ENCODE measurements around the gene MEGF6. TPM values are rescaled to one million over a fixed set of nuclear protein-coding genes. Genes with fewer than 3 reads are reported as not detected.

MEGF6 gene
- total RNA-seq, 1 donor from 2014 or later = 209 TPM

DNA sequence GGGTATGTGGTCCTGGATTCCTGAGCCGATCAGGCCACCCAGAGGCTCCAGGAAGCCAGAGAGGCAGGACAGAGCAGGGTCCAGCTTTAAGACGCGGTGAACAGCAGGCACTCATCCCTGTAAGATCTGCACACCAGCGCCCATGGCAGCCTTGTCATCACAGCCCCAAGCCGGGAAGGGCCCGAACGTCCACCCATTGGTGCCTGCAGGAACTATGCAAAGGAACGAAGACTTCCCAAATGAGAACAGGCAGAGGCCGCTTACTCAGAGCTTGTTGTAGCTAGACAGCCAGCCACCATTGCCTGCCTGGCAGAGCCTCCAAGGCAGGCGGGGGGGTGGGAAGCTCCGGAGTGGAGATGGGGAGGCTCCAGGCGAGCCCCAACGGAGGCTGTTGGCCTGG is 169.0 kb downstream of the MEGF6 start:
- Mint-ChIP-seq H3K4me3 (no peak overlapping the region), H3K4me1 (peaks cover 14% of the 10 kb centered on the region), H3K9me3 (peaks cover 7% of the 10 kb centered on the region), H3K36me3 (no peaks in the 10 kb centered on the region), H3K27ac (no peak overlapping the region), H3K27me3 (ENCODE audit: low read depth) (peaks cover 45% of the 10 kb centered on the region)
- DNase-seq (ENCODE audit: low spot score in 2 of 2, unreplicated experiment in 2 of 2) = no peak
- TF ChIP-seq, protein P1, sequence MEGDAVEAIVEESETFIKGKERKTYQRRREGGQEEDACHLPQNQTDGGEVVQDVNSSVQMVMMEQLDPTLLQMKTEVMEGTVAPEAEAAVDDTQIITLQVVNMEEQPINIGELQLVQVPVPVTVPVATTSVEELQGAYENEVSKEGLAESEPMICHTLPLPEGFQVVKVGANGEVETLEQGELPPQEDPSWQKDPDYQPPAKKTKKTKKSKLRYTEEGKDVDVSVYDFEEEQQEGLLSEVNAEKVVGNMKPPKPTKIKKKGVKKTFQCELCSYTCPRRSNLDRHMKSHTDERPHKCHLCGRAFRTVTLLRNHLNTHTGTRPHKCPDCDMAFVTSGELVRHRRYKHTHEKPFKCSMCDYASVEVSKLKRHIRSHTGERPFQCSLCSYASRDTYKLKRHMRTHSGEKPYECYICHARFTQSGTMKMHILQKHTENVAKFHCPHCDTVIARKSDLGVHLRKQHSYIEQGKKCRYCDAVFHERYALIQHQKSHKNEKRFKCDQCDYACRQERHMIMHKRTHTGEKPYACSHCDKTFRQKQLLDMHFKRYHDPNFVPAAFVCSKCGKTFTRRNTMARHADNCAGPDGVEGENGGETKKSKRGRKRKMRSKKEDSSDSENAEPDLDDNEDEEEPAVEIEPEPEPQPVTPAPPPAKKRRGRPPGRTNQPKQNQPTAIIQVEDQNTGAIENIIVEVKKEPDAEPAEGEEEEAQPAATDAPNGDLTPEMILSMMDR (IDR thresholded peaks at IDR 0.05; ENCODE audit: unreplicated experiment) = no peak

DNA sequence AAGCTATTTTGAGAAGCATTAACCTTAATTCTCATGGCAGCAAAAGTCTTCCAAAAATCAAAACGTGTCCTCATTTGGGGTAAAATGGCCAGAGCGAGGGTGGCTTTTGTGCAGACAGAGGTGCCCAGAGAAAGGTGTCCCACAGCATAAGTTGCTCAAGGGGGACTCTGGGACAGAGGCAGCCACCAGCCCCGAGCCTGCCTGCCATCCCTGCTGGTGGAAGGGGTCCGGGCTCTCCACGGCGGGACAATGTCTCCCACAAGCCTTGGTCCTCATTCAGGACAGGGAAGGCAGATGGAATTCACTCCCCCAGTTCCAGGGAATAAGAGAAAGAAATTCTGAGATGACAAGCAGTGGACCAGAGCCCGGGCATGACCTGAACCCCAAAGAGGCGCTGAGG is 169.4 kb downstream of the MEGF6 start:
- Mint-ChIP-seq H3K27me3 (ENCODE audit: low read depth) (peaks cover 46% of the 10 kb centered on the region), H3K27ac (no peak overlapping the region), H3K4me1 (peaks cover 14% of the 10 kb centered on the region), H3K9me3 (peaks cover 2% of the 10 kb centered on the region), H3K4me3 (no peak overlapping the region), H3K36me3 (no peaks in the 10 kb centered on the region)
- TF ChIP-seq, protein P1 (IDR thresholded peaks at IDR 0.05; ENCODE audit: unreplicated experiment) = no peak
- DNase-seq (ENCODE audit: low spot score in 2 of 2, unreplicated experiment in 2 of 2) = no peak

DNA sequence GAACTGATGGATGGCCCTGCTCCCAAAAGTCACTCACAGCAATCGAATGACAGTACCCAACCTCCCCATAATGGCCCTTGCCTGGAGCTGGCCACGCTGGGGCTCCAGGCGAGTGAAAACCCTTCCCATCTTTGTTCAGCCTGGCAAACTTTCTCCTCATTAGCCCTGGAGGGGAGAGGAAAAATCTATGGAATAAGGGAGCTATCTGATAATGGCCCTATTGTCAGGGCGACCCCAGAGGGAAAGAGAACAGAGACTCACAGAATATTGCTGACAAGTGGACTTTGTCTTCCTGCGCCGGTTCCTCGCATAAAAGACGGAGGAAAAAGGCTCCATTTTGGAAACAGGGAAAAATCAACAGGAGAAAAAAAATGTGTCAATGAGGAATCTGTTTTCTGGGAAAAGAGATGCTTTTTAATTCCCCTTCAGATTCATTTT is 169.9 kb downstream of the MEGF6 start:
- Mint-ChIP-seq H3K27ac (no peak overlapping the region), H3K36me3 (no peaks in the 10 kb centered on the region), H3K4me1 (peaks cover 14% of the 10 kb centered on the region), H3K9me3 (no peaks in the 10 kb centered on the region), H3K27me3 (ENCODE audit: low read depth) (peaks cover 46% of the 10 kb centered on the region), H3K4me3 (no peak overlapping the region)
- TF ChIP-seq, protein P1 (IDR thresholded peaks at IDR 0.05; ENCODE audit: unreplicated experiment) = no peak
- DNase-seq (ENCODE audit: low spot score in 2 of 2, unreplicated experiment in 2 of 2) = no peak

DNA sequence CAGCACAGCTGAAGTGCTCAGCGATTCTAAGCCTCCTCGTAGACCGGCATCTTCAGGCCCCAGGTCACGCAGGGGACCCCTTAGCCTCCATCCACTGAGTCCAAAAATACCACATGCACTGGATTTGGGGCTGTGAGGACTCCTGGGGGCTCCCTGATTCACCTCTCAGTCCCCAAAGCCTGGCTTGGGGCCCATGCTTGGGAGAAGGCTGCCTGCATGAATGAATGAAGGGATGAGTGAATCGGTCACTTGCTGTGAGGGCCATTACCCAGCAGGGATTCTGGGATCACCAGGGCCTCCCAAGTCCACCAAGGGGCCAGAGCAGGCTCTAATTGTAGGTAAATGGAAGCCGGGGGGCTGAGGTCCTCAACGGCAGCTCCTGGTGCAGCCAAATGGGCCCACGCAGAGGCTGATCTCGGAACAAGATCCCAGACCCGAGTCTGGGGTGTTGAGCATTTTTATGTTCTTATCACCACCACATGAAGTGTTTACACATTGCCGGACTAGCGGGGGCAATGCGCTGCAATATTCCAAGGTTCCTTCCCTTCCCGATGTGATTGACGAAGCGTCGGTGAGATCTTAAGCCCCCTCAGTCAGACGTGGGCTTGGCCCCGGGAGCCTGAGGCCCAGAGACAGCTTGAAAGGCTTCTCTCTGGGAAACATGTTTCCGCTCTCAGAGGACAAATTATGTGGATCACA is 170.4 kb downstream of the MEGF6 start:
- TF ChIP-seq, protein P1 (IDR thresholded peaks at IDR 0.05; ENCODE audit: unreplicated experiment) = no peak
- H3K27me3 Mint-ChIP-seq (ENCODE audit: low read depth) = peaks cover 51% of the 10 kb centered on the region
- H3K36me3 Mint-ChIP-seq = no peaks in the 10 kb centered on the region
- no peak for DNase-seq (ENCODE audit: low spot score in 2 of 2, unreplicated experiment in 2 of 2)
- peaks cover 14% of the 10 kb centered on the region for H3K4me1 Mint-ChIP-seq
- H3K4me3 Mint-ChIP-seq = no peak overlapping the region
- no peaks in the 10 kb centered on the region for H3K9me3 Mint-ChIP-seq
- no peak overlapping the region for H3K27ac Mint-ChIP-seq

DNA sequence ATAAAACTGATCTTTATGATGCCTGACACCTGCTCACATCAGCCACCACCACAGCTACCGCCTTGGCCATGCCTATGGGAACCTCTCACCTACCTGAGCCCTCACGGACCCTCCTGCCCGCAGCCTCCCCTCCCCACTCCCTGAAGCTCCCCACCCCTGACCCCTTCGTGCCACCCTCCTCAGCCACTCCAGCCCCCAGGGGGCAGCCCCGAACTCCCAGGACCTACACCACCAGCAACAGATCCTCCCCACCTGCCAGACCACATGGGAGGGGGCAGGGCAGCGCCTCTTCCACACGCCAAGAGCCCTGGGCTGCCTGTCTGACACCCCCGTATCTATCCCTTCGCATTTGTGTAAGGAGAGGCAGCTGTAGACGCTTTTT is 171.0 kb downstream of the MEGF6 start:
- Mint-ChIP-seq H3K9me3 (no peaks in the 10 kb centered on the region), H3K36me3 (no peaks in the 10 kb centered on the region), H3K27me3 (ENCODE audit: low read depth) (peaks cover 50% of the 10 kb centered on the region), H3K4me3 (no peak overlapping the region), H3K4me1 (peaks cover 14% of the 10 kb centered on the region), H3K27ac (no peak overlapping the region)
- DNase-seq (ENCODE audit: low spot score in 2 of 2, unreplicated experiment in 2 of 2) = no peak
- TF ChIP-seq, protein P1 (IDR thresholded peaks at IDR 0.05; ENCODE audit: unreplicated experiment) = no peak

Small RNA genes within 50 kb of the gene (microRNA-seq; reads per million reads assigned to microRNA genes)
- gene MIR551A = 4.4 reads per million, percentile 15 among the genes with 10 or more reads in this experiment

Other genes starting within 250 kb of the MEGF6 start
- gene ARHGEF16, start 156.8 kb downstream of the MEGF6 start, total RNA-seq = 20.1 to 20.3 TPM (median 20.3 TPM) in 3 replicates
- gene TPRG1L, start 13.5 kb upstream of the MEGF6 start, total RNA-seq = 15.1 to 15.9 TPM (median 15.7 TPM) in 3 replicates
- gene WRAP73, start 38.6 kb upstream of the MEGF6 start, total RNA-seq = 20.8 to 26.4 TPM (median 21.4 TPM) in 3 replicates
- gene TP73, start 41.0 kb upstream of the MEGF6 start, total RNA-seq = 1.0 to 1.4 TPM (median 1.2 TPM) in 3 replicates
- gene CCDC27, start 140.9 kb upstream of the MEGF6 start, total RNA-seq = not detected in 3 replicates
- 10.1 to 12.1 TPM (median 11.6 TPM) in 3 replicates for gene SMIM1, start 161.2 kb upstream of the MEGF6 start, total RNA-seq
- 55.4 to 61.9 TPM (median 55.9 TPM) in 3 replicates for gene LRRC47, start 185.0 kb upstream of the MEGF6 start, total RNA-seq
- 32.2 to 37.0 TPM (median 35.2 TPM) in 3 replicates for gene CEP104, start 245.7 kb upstream of the MEGF6 start, total RNA-seq
- 10.7 to 11.0 TPM (median 10.9 TPM) in 3 replicates for gene DFFB, start 246.0 kb upstream of the MEGF6 start, total RNA-seq